Stimulated activated CD4-positive, alpha-beta T cell treated with anti-CD3 and anti-CD28 coated beads, Interleukin-15, amount 100 ng/mL, for 24 hours (primary cell): ENCODE results near the gene KIF26B.

Source experiments
- DNase-seq: peaks from one replicate; pipeline ENCODE4 v3.0.0-alpha.2; 2020

KIF26B gene

GRCh38 chr1:245583575-245584330 is 429.0 kb downstream of the KIF26B start:
- DNase-seq, result no peak

GRCh38 chr1:245585252-245585959 is 430.6 kb downstream of the KIF26B start:
- no peak for DNase-seq

GRCh38 chr1:245587435-245588115 is 432.8 kb downstream of the KIF26B start:
- DNase-seq, result no peak

GRCh38 chr1:245588116-245588639 is 433.4 kb downstream of the KIF26B start:
- DNase-seq, result no peak

GRCh38 chr1:245589316-245589715 is 434.5 kb downstream of the KIF26B start:
- no peak for DNase-seq

GRCh38 chr1:245589906-245590305 is 435.1 kb downstream of the KIF26B start:
- no peak for DNase-seq

GRCh38 chr1:245590726-245591125 is 435.9 kb downstream of the KIF26B start:
- no peak for DNase-seq

GRCh38 chr1:245591346-245592188 is 436.8 kb downstream of the KIF26B start:
- DNase-seq, result no peak

- DNase-seq, result no peak
These were observed 437.3 kb downstream of the KIF26B start for GRCh38 chr1:245592189-245592460.

- no peak for DNase-seq
These were observed 443.9 kb downstream of the KIF26B start for GRCh38 chr1:245598524-245599305.

GRCh38 chr1:245599371-245600174 is 444.8 kb downstream of the KIF26B start:
- no peak for DNase-seq

- no peak for DNase-seq
These were observed 445.9 kb downstream of the KIF26B start for GRCh38 chr1:245600658-245601057.

- no peak for DNase-seq
These were observed 448.6 kb downstream of the KIF26B start for GRCh38 chr1:245603311-245603865.

GRCh38 chr1:245604979-245605378 is 450.2 kb downstream of the KIF26B start:
- DNase-seq, result no peak

GRCh38 chr1:245605480-245606156 is 450.8 kb downstream of the KIF26B start:
- DNase-seq, result no peak

GRCh38 chr1:245606157-245606725 is 451.5 kb downstream of the KIF26B start:
- DNase-seq, result no peak

GRCh38 chr1:245608271-245608670 is 453.5 kb downstream of the KIF26B start:
- no peak for DNase-seq

GRCh38 chr1:245609354-245610150 is 454.8 kb downstream of the KIF26B start:
- DNase-seq, result no peak

GRCh38 chr1:245611251-245611650 is 456.5 kb downstream of the KIF26B start:
- no peak for DNase-seq
